ENCODE data around the gene TBX4.

DNA sequence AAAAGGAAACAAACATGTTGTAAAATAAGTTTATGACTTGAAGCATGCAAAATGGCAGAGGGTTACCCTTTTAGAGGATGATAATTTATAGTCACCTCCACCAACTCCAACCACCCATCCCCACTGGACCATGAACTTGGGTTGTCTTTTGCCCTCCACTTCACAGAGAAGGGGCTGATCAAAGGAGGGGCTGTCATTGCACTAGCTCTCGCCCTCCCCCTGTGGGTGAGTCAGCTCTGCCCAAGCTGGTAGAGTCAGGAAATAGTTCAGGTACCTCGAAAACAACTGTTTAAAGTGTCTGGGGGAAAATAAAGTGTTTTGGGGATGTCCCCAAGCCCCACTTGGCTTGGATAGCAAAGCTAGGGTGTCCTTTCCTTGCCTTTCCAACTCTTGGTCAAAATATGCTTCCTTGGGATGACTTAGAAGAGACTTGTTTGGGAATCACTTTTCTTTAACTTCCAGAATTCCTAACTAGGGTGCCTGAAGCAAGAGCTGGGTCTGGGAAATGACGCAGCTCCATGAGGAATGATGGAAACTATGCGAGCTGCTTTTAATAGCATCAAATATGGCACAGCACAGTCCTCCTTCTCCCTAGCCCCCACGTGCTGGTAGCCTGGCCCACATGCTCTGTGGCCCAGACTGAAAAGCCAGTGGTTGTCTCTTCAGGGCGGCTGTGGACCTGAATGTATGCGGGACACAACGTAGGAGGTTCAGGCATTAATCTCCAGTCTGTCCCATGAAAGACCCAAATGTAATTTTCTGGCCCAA, 40.7 kb downstream of the TBX4 start:
- TF ChIP-seq, protein P1, sequence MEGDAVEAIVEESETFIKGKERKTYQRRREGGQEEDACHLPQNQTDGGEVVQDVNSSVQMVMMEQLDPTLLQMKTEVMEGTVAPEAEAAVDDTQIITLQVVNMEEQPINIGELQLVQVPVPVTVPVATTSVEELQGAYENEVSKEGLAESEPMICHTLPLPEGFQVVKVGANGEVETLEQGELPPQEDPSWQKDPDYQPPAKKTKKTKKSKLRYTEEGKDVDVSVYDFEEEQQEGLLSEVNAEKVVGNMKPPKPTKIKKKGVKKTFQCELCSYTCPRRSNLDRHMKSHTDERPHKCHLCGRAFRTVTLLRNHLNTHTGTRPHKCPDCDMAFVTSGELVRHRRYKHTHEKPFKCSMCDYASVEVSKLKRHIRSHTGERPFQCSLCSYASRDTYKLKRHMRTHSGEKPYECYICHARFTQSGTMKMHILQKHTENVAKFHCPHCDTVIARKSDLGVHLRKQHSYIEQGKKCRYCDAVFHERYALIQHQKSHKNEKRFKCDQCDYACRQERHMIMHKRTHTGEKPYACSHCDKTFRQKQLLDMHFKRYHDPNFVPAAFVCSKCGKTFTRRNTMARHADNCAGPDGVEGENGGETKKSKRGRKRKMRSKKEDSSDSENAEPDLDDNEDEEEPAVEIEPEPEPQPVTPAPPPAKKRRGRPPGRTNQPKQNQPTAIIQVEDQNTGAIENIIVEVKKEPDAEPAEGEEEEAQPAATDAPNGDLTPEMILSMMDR (IDR thresholded peaks at IDR 0.05) = no peak
- TF ChIP-seq POLR2A (IDR thresholded peaks at IDR 0.05) = no peak

All from breast epithelium (tissue), 3 donors.